Natural killer cell (primary cell): Measurements from ENCODE around the gene FAM120AOS. TPM values are rescaled to one million over a fixed set of nuclear protein-coding genes. Genes with fewer than 3 reads are reported as not detected.
A peak's percentile ranks its signal among the peaks of the same experiment; 100 is the strongest.

ENCODE experiments used
- ATAC-seq, 3 donors: fragments of 150-1000 bp in 2 of 3; fragments of 200-7000 bp in 1 of 3; cut with Tn5 transposase; 1 replicate in 1 of 3; 2 replicates in 2 of 3; pipeline ENCODE4 v1.10.0; 2021; ENCODE audit warnings: mild to moderate bottlenecking in 2 of 3, moderate library complexity in 2 of 3
- DNase-seq, 2 donors: peaks; one replicate each; pipeline versions ENCODE4 v3.0.0 to v3.0.0-alpha.2; 2013 to 2021; ENCODE audit warnings: mixed read lengths in 1 of 2
- H3K27ac ChIP-seq: one replicate; pipeline ENCODE4 v1.5.1; 2013; ENCODE audit warnings: mild to moderate bottlenecking, low read length
- H3K27me3 ChIP-seq: one replicate; pipeline ENCODE4 v1.6.1; 2013; ENCODE audit warnings: low read length; ENCODE audit not compliant: control insufficient read depth, insufficient read depth
- H3K36me3 ChIP-seq: one replicate; pipeline ENCODE4 v1.6.1; 2013; ENCODE audit warnings: low read length; ENCODE audit not compliant: control insufficient read depth, insufficient read depth
- H3K4me1 ChIP-seq: one replicate; pipeline ENCODE4 v1.6.1; 2013; ENCODE audit warnings: low read length; ENCODE audit not compliant: control insufficient read depth, insufficient read depth
- H3K4me3 ChIP-seq: one replicate; pipeline ENCODE4 v1.5.1; 2013; ENCODE audit warnings: low read length
- H3K9me3 ChIP-seq: one replicate; pipeline ENCODE4 v1.6.1; 2013; ENCODE audit warnings: low read length; ENCODE audit not compliant: control insufficient read depth, insufficient read depth
- H3K27ac Mint-ChIP-seq, 2 donors: one replicate each; pipeline ENCODE4 v1.8.0; 2022; ENCODE audit warnings: mild to moderate bottlenecking in 2 of 2, mixed read lengths in 2 of 2, moderate library complexity in 1 of 2
- H3K27me3 Mint-ChIP-seq, 2 donors: one replicate each; pipeline ENCODE4 v1.8.0; 2022; ENCODE audit warnings: low read depth in 2 of 2, mixed read lengths in 2 of 2
- H3K36me3 Mint-ChIP-seq: one replicate; pipeline ENCODE4 v1.8.0; 2022; ENCODE audit warnings: mixed read lengths
- H3K4me1 Mint-ChIP-seq, 2 donors: one replicate each; pipeline ENCODE4 v1.8.0; 2022; ENCODE audit warnings: mixed read lengths in 2 of 2
- H3K4me3 Mint-ChIP-seq: one replicate; pipeline ENCODE4 v1.8.0; 2022; ENCODE audit warnings: mild to moderate bottlenecking, moderate library complexity, mixed read lengths
- H3K9me3 Mint-ChIP-seq, 2 donors: one replicate each; pipeline ENCODE4 v1.8.0; 2022; ENCODE audit warnings: mixed read lengths in 2 of 2
- CTCF ChIP-seq: fragments of 200-600 bp; IDR thresholded peaks from one replicate; pipeline ENCODE4 v1.8.0; 2022; ENCODE audit warnings: antibody characterized with exemption
- WGBS: methylation state at CpG from one replicate; pipeline ENCODE4 v1.1.7; 2013; ENCODE audit warnings: missing lambda C conversion rate; ENCODE audit not compliant: insufficient coverage; 5-methylcytosine and 5-hydroxymethylcytosine counted together
- intact Hi-C: fragments of 100-400 bp; cut with micrococcal nuclease; formaldehyde crosslinking; loops from one replicate; pipeline ENCODE4 v1.14.2; 2022
- total RNA-seq, 4 donors: library from RNA; stranded (reverse); fragments of 120-200 nt in 1 of 4; gene quantifications; one replicate each; pipeline versions ENCODE4 v1.2.3 to v1.2.4, GENCODE V29; 2013 to 2022

The FAM120AOS gene
- total RNA-seq, 3 donors from 2014 or later (not counting 1 experiment from before 2014, with no cell fraction given): 36.7 to 49.7 (median 45.3) TPM

DNA sequence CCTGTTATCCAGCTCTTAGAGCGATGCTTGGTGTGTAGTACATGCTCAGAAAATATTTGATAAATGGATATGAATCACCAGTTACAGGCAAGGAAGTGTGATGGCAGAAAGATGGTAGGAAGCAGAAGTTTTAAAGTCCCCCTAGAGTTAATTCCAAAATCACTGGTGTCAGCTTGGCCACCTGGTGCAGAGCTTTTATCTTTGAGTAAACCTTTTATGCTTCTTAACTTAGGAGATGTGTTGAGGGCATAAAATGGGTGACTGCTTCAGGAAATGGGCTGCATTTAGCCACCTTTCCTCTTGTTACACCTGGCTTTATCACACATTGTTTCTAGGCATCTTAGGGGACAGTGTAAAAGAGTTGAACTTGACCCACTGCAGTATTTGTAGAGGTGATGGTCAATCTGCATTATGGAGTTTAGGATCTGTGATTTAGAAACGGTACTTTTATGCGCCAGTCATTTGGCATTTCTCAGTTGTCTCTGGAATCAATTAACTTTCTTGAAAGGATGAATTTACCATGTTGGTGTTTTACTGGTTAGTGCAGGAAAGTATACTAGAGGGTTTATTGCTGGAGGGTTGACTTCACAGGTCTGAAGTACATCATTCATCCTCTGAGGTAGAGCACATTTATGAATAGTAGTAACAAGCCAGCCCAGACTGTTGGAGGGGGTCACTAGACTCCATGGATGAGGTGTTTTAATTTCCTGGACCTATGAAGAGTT is 7.5 kb upstream of the FAM120AOS start:
- peaks cover 2% of the 10 kb centered on the region for H3K36me3 ChIP-seq
- Mint-ChIP-seq H3K4me1 (peaks cover 70 to 81% of the 10 kb centered on the region in 2 donors), H3K27me3 (no peaks in the 10 kb centered on the region), H3K27ac (no peak overlapping the region), H3K4me3 (no peak overlapping the region), H3K9me3 (no peaks in the 10 kb centered on the region), H3K36me3 (no peaks in the 10 kb centered on the region)
- no peak overlapping the region for H3K4me3 ChIP-seq
- no peaks in the 10 kb centered on the region for H3K27me3 ChIP-seq
- DNase-seq: no peak
- H3K9me3 ChIP-seq: no peaks in the 10 kb centered on the region
- peaks cover 9% of the 10 kb centered on the region for H3K4me1 ChIP-seq
- no peak for ATAC-seq
- no peak overlapping the region for H3K27ac ChIP-seq
- intact Hi-C loops: no loop called here
- 92% methylated on average over 3 of the region's 3 CpGs for WGBS
- no peak for TF ChIP-seq CTCF

- Mint-ChIP-seq H3K36me3 (no peaks in the 10 kb centered on the region), H3K9me3 (no peaks in the 10 kb centered on the region), H3K27ac (no peak overlapping the region), H3K4me1 (peaks cover 65 to 78% of the 10 kb centered on the region in 2 donors), H3K27me3 (no peaks in the 10 kb centered on the region), H3K4me3 (no peak overlapping the region)
- intact Hi-C loops: loop anchor here (10.0 kb wide), 2 partner anchors 325 to 1265 kb away; partner anchors contain the start of genes AOPEP and NINJ1
- Histone ChIP-seq H3K4me3 (no peak overlapping the region), H3K36me3 (peaks cover 2% of the 10 kb centered on the region), H3K27me3 (no peaks in the 10 kb centered on the region), H3K27ac (no peak overlapping the region), H3K4me1 (peaks cover 2% of the 10 kb centered on the region), H3K9me3 (no peaks in the 10 kb centered on the region)
- TF ChIP-seq CTCF: no peak
- ATAC-seq (no peak), DNase-seq (no peak)
Measured at GRCh38 chr9:93459432-93459847, 6.1 kb upstream of the FAM120AOS start.

GRCh38 chr9:93458712-93459111 is 5.3 kb upstream of the FAM120AOS start:
- peaks cover 4% of the 10 kb centered on the region for H3K4me1 ChIP-seq
- no peaks in the 10 kb centered on the region for H3K36me3 Mint-ChIP-seq
- TF ChIP-seq CTCF: no peak
- DNase-seq (no peak), ATAC-seq (no peak)
- no peak overlapping the region for H3K27ac ChIP-seq
- no peaks in the 10 kb centered on the region for H3K27me3 Mint-ChIP-seq
- H3K27me3 ChIP-seq: no peaks in the 10 kb centered on the region
- H3K9me3 ChIP-seq: no peaks in the 10 kb centered on the region
- peak overlapping the region in 1 of 2 donors; percentile 13 for H3K27ac Mint-ChIP-seq
- H3K9me3 Mint-ChIP-seq: no peaks in the 10 kb centered on the region
- no peak overlapping the region for H3K4me3 ChIP-seq
- peaks cover 2% of the 10 kb centered on the region for H3K36me3 ChIP-seq
- no peak overlapping the region for H3K4me3 Mint-ChIP-seq
- peaks cover 65 to 78% of the 10 kb centered on the region in 2 donors for H3K4me1 Mint-ChIP-seq
- WGBS: over 99% methylated on average over 4 of the region's 4 CpGs
- intact Hi-C loops: loop anchor here (10.0 kb wide), 2 partner anchors 324 to 1266 kb away; partner anchors contain the start of genes AOPEP and NINJ1
